Liver (tissue), 3 donors: Measurements from ENCODE around the gene ZFYVE28.

ENCODE experiments used
- CTCF ChIP-seq: fragments of 150-350 bp; IDR thresholded peaks from 2 replicates; pipeline ENCODE4 v1.5.1; 2017; ENCODE audit warnings: improper control_type of control experiment, low read depth, low read length; ENCODE audit not compliant: missing input control
- FOXA1 ChIP-seq: IDR thresholded peaks from 2 replicates; pipeline ENCODE4 v1.6.1; 2016; ENCODE audit warnings: antibody characterized with exemption
- GABPA ChIP-seq, 2 donors: IDR thresholded peaks in 1 of 2; conservative IDR thresholded peaks in 1 of 2; 2 replicates each; pipeline ENCODE4 v1.6.1; 2016; ENCODE audit warnings: antibody characterized with exemption in 2 of 2, mild to moderate bottlenecking in 1 of 2, moderate library complexity in 1 of 2
- JUND ChIP-seq, 2 donors: IDR thresholded peaks; 2 replicates each; pipeline ENCODE4 v1.6.1; 2016; ENCODE audit warnings: antibody characterized with exemption in 2 of 2
- TAF1 ChIP-seq: conservative IDR thresholded peaks from 2 replicates; pipeline ENCODE4 v1.6.1; 2016; ENCODE audit warnings: antibody characterized with exemption, mild to moderate bottlenecking
- TF ChIP-seq, protein P1 (sequence below): IDR thresholded peaks from 2 replicates; pipeline ENCODE4 v1.6.1; 2016; ENCODE audit warnings: antibody characterized with exemption
- donor health status: healthy.
- donor health status: healthy.

DNA sequence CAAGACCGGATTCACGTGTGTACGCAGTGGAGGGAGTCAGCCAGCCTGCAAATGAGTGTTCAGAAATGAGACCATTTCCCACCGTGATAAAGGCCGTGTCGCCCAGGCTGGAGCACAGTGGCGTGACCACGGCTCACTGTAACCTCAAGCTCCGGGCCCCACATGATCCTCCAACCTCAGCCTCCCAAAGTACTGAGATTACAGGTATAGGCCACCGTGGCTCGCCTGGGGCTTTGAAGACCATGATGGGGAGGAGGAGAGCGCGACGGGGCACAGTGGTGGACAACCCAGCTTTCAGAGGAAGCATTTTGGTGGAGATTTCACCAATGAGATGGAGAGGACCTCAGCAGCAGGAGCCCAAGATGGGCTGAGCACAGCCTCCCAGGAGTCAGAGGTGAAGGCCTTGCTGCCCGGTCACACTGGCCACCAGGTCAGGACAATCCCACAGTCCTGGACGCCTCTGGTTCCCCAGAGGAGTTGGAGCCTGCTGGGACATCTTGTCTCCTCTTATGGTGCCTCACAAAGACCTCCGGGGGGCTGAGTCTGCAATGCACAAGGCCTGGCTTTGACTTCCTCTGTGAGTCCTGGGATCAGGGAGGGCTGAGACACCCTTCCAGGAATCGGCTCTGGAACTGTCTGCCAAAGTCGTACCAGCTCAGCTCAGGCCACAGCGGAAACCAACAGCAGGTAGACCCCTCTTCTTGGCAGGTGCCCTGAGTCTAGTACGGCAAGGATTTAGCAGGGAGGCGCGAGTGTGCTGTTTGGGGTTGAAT, 134.1 kb downstream of the ZFYVE28 start:
- no peak for TF ChIP-seq CTCF
- no peak for TF ChIP-seq JUND (IDR thresholded peaks at IDR 0.05)
- TF ChIP-seq, protein P1, sequence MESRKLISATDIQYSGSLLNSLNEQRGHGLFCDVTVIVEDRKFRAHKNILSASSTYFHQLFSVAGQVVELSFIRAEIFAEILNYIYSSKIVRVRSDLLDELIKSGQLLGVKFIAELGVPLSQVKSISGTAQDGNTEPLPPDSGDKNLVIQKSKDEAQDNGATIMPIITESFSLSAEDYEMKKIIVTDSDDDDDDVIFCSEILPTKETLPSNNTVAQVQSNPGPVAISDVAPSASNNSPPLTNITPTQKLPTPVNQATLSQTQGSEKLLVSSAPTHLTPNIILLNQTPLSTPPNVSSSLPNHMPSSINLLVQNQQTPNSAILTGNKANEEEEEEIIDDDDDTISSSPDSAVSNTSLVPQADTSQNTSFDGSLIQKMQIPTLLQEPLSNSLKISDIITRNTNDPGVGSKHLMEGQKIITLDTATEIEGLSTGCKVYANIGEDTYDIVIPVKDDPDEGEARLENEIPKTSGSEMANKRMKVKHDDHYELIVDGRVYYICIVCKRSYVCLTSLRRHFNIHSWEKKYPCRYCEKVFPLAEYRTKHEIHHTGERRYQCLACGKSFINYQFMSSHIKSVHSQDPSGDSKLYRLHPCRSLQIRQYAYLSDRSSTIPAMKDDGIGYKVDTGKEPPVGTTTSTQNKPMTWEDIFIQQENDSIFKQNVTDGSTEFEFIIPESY: no peak
- no peak for TF ChIP-seq TAF1
- no peak for TF ChIP-seq GABPA (IDR thresholded peaks at IDR 0.05 in 1 of 2, conservative IDR thresholded peaks at IDR 0.05 in 1 of 2)
- no peak for TF ChIP-seq FOXA1
